Measurements from ENCODE around the gene DCC.

DCC gene

DNA sequence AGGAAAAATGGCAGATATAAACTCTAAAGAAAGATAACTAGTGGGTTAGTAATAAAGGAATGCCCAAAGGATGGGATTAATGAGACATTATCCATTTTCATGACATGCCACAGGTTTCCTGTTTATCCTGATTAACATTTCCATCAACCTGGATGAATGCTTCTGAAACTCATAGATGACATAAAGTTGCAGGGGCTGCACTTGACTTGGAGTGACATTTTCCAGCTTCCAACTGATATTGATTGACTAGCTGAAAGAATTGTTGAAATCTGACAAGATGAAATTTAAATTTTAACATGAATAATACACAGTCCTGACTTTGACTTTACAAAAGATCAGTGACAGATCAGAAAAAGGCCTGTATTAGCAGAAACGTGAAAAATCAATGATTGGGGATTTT, 214.2 kb downstream of the DCC start:
- ChIA-PET CTCF (interaction anchor here (1.1 to 1.7 kb wide), 2 partner anchors 13 to 24 kb away, joined by 3 to 6 read pairs; no protein-coding TSS in a partner anchor), POLR2A (no interaction called here)
- TF ChIP-seq CTCF (IDR thresholded peaks at IDR 0.05; ENCODE audit: control extremely low read depth, extremely low read depth, low read depth, missing control alignments): no peak
- no peak for DNase-seq (ENCODE audit: extremely low spot score)

GRCh38 chr18:52567360-52567759, 227.4 kb downstream of the DCC start:
- ChIA-PET POLR2A (no interaction called here), CTCF (interaction anchor here (1.9 kb wide), 1 partner anchor 12 kb away, joined by 6 read pairs; no protein-coding TSS in a partner anchor)
- no peak for TF ChIP-seq CTCF (IDR thresholded peaks at IDR 0.05; ENCODE audit: control extremely low read depth, extremely low read depth, low read depth, missing control alignments)
- DNase-seq (ENCODE audit: extremely low spot score): no peak

GRCh38 chr18:52569492-52569891, 229.5 kb downstream of the DCC start:
- CTCF ChIA-PET: interaction anchor here (1.2 kb wide), 1 partner anchor 26 kb away, joined by 3 read pairs; no protein-coding TSS in a partner anchor
- DNase-seq (ENCODE audit: extremely low spot score): no peak

DNA sequence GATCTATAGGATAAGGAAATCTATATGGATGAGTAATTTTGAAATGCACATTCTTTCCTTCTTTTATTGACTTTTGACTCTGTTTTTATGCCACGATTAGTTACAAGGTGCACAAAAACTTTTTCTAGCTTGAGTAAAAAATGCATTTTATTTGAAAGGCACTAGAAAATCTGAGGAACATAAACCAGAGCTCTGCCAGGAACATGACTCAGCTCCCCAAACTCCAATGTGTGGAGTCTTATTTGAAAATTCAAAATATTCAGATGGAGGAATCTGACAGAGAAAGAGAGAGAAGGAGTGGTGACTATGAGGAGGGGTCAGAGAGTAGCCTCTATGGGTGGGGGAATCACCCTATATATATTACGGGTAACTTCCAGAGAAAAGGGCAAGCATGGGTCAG, 231.0 kb downstream of the DCC start:
- no peak for DNase-seq (ENCODE audit: extremely low spot score)
- CTCF ChIA-PET: interaction anchor here (1.3 to 1.7 kb wide), 2 partner anchors 9 to 11 kb away, joined by 4 to 5 read pairs; no protein-coding TSS in a partner anchor
- POLR2A ChIA-PET: no interaction called here
- TF ChIP-seq CTCF (IDR thresholded peaks at IDR 0.05; ENCODE audit: control extremely low read depth, extremely low read depth, low read depth, missing control alignments): no peak

More at GRCh38 chr18:52569492-52569891, 229.5 kb downstream of the DCC start:
- TF ChIP-seq CTCF (IDR thresholded peaks at IDR 0.05; ENCODE audit: control extremely low read depth, extremely low read depth, low read depth, missing control alignments): no peak
- POLR2A ChIA-PET: no interaction called here

GRCh38 chr18:52572036-52573000, 232.3 kb downstream of the DCC start:
- DNase-seq (ENCODE audit: extremely low spot score): no peak
- ChIA-PET POLR2A (no interaction called here), CTCF (no interaction called here)
- TF ChIP-seq CTCF (IDR thresholded peaks at IDR 0.05; ENCODE audit: control extremely low read depth, extremely low read depth, low read depth, missing control alignments): no peak

DNA sequence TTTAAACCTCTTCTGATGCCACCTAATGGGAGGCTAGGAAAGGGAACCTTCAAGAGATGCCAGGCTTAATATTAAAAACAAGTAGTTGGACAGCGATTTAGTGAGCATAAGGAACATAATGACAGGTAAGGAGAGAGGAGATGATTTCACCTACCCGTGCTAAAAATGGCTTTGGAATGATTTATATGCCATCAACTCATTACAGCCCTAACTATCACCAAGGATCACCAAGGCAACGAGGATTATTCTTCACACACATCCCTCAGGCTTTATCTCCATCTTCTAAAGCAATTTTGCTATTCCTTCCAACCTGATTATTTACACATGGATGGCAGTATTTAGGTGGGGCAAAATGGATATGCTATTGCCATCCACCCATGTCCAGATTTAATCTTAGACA, 237.8 kb downstream of the DCC start:
- TF ChIP-seq CTCF (IDR thresholded peaks at IDR 0.05; ENCODE audit: control extremely low read depth, extremely low read depth, low read depth, missing control alignments): no peak

More for the DNA sequence above, 237.8 kb downstream of the DCC start:
- DNase-seq (ENCODE audit: extremely low spot score): no peak
- POLR2A ChIA-PET: no interaction called here
- CTCF ChIA-PET: interaction anchor here (1.3 kb wide), 1 partner anchor 23 kb away, joined by 3 read pairs; no protein-coding TSS in a partner anchor

Data from GM10248 (cell line).